HG02852 (cell line): ENCODE results near the gene ZNF563.

Experiments used
- ATAC-seq: cut with Tn5 transposase; IDR thresholded peaks from one replicate; pipeline ENCODE4 v1.9.1; 2021; ENCODE audit warnings: mild to moderate bottlenecking, moderate library complexity; ENCODE audit not compliant: unreplicated experiment

ZNF563 gene

GRCh38 chr19:12295191-12295590 is 38.2 kb downstream of the ZNF563 start:
- no peak for ATAC-seq

GRCh38 chr19:12294249-12295158 is 38.9 kb downstream of the ZNF563 start, which contains the start of gene ZNF44:
TSS of gene ZNF44 (minus strand) at chr19:12294883. CDS start at chr19:12294694, 189 bp downstream.
- ATAC-seq = peak; percentile 94

GRCh38 chr19:12293777-12294248 is 39.6 kb downstream of the ZNF563 start:
- ATAC-seq = no peak

GRCh38 chr19:12289790-12290065 is 43.7 kb downstream of the ZNF563 start:
- no peak for ATAC-seq

- no peak for ATAC-seq
Measured at GRCh38 chr19:12287958-12288500, 45.4 kb downstream of the ZNF563 start.

- no peak for ATAC-seq
Measured at GRCh38 chr19:12284631-12285030, 48.8 kb downstream of the ZNF563 start.

- ATAC-seq = no peak
Measured at GRCh38 chr19:12284226-12284625, 49.2 kb downstream of the ZNF563 start.

- no peak for ATAC-seq
Measured at GRCh38 chr19:12278713-12279112, 54.7 kb downstream of the ZNF563 start.

- ATAC-seq = no peak
Measured at GRCh38 chr19:12272980-12273901, 60.2 kb downstream of the ZNF563 start.

- no peak for ATAC-seq
Measured at GRCh38 chr19:12272386-12272785, 61.0 kb downstream of the ZNF563 start.

- no peak for ATAC-seq
Measured at GRCh38 chr19:12270854-12271253, 62.6 kb downstream of the ZNF563 start.
